ENCODE measurements around the gene TRMT61B. TPM values are rescaled to one million over a fixed set of nuclear protein-coding genes. Genes with fewer than 3 reads are reported as not detected.
A peak's percentile ranks its signal among the peaks of the same experiment; 100 is the strongest.

Gene TRMT61B
- total and polyA plus RNA-seq, 7 donors, result 8.7 to 21.7 (median 11.9) TPM

DNA sequence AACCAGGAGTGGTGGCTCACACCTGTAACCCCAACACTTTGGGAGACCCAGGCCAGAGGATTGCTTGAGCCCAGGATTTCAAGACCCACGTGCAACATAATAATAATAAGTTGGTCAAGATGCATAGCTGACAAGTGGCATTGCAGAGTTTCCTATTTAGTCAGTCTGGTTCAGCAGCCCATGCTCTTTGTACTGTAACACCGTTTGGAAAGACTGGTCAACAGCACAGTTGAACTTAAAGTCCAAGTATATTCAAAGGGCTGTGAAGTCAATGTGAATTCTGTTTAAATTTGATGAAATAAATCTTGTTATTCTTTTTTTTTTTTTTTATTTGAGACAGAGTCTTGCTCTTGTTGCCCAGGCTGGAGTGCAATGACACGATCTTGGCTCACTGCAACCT lies 1.5 kb upstream of the TRMT61B start:
- Histone ChIP-seq H3K27ac (no peak overlapping the region), H3K9me3 (no peaks in the 10 kb centered on the region), H3K36me3 (ENCODE audit: insufficient read depth in 1 of 2, low read depth in 1 of 2) (peaks cover 3 to 6% of the 10 kb centered on the region in 2 donors), H3K27me3 (ENCODE audit: insufficient read depth in 3 of 3, low read length in 2 of 3) (peaks cover 0 to 3% (median 0%) of the 10 kb centered on the region in 3 donors), H3K4me3 (no peak overlapping the region), H3K4me1 (peaks cover 15% of the 10 kb centered on the region)
- TF ChIP-seq CTCF (IDR thresholded peaks at IDR 0.05), result no peak
- DNase-seq (no peak), ATAC-seq (no peak)
- intact Hi-C loops (cut with DNase I), result loop anchor here in 1 of 2 donors (2.0 kb wide), 1 partner anchor 23 kb away; the partner anchor contains the start of gene WDR43
- whole genome bisulfite sequencing, 3 donors, result 71 to 80% (median 77%) methylated on average over 3 of the region's 3 CpGs

DNA sequence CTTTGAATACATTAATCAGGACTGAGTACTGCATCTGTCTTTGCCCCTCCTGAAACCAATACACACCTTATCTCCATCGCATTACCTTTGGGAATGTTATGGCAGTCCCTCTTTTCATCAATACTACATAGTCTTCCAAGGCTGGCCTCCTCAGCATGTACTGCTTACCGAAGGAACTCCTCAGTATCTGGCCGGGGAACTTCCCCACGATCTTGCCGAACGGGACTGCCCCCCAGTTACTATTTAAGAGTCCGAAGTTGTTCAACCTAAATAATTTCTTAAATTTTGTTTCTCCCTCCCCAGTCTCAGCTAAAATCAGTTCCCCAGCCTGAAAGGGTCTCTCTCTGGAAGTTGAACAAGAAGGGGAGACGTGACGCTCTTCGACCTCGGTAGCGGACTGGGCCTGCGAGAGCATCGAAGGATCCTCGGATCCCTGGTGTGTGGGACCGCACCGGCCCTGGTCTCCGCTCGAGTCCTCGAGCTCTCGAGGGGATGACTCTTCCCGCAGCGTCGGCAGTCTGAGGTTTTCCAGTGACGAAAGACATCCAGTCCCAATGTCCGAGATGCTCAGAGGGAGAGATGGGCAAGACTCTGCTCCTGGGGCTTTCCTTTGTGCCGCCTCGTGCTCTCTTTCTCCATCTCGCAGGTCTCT lies 489 bp downstream of the TRMT61B start:
- peak overlapping the region; percentile 78 for H3K27ac ChIP-seq
- peaks cover 15% of the 10 kb centered on the region for H3K4me1 ChIP-seq
- H3K4me3 ChIP-seq, result peak overlapping the region; percentile 88
- H3K36me3 ChIP-seq (ENCODE audit: insufficient read depth in 1 of 2, low read depth in 1 of 2), result peaks cover 3 to 15% of the 10 kb centered on the region in 2 donors
- H3K27me3 ChIP-seq (ENCODE audit: insufficient read depth in 3 of 3, low read length in 2 of 3), result no peaks in the 10 kb centered on the region
- intact Hi-C loops (cut with DNase I), result loop anchor here in 1 of 2 donors (2.0 kb wide), 1 partner anchor 25 kb away; the partner anchor contains the start of gene WDR43
- H3K9me3 ChIP-seq, result no peaks in the 10 kb centered on the region
- DNase-seq (peak in 1 of 2 donors; percentile 28), ATAC-seq (peak in 3 of 4 donors; percentile 32 to 66 (median 59))
- 0 to 1% (median 0%) methylated on average over 26 to 29 of the region's 29 CpGs for WGBS, 3 donors
- no peak for TF ChIP-seq CTCF (IDR thresholded peaks at IDR 0.05)

DNA sequence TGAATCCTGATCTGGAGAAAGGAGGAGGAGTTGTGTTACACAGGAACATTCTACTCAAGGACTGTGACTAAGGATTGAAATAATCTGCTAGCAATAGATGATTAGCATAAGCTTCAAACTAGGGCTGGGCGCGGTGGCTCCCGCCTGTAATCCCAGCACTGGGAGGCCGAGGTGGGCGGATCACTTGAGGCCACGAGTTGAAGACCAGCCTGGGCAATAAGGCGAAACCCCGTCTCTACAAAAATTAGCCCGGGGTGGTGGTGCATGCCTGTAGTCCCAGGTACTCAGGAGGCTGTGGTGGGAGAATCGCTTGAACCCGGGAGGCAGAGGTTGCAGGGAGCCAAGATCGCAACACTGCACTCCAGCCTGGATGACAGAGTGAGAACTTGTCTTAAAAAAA lies 1.5 kb downstream of the TRMT61B start:
- no peaks in the 10 kb centered on the region for H3K27me3 ChIP-seq (ENCODE audit: insufficient read depth in 3 of 3, low read length in 2 of 3)
- no peak for TF ChIP-seq CTCF (IDR thresholded peaks at IDR 0.05)
- ATAC-seq (no peak), DNase-seq (no peak)
- WGBS, 3 donors, result 74 to 75% (median 75%) methylated on average over 12 of the region's 12 CpGs
- H3K4me3 ChIP-seq, result peak overlapping the region; percentile 88
- peaks cover 3 to 25% of the 10 kb centered on the region in 2 donors for H3K36me3 ChIP-seq (ENCODE audit: insufficient read depth in 1 of 2, low read depth in 1 of 2)
- intact Hi-C loops (cut with DNase I), result no loop called here
- no peak overlapping the region for H3K27ac ChIP-seq
- no peaks in the 10 kb centered on the region for H3K9me3 ChIP-seq
- H3K4me1 ChIP-seq, result peaks cover 15% of the 10 kb centered on the region

- H3K27ac ChIP-seq, result no peak overlapping the region
- DNase-seq (no peak), ATAC-seq (no peak)
- peaks cover 11 to 17% of the 10 kb centered on the region in 2 donors for H3K36me3 ChIP-seq (ENCODE audit: insufficient read depth in 1 of 2, low read depth in 1 of 2)
- no peak overlapping the region for H3K4me3 ChIP-seq
- intact Hi-C loops (cut with DNase I), result no loop called here
- H3K9me3 ChIP-seq, result no peaks in the 10 kb centered on the region
- no peaks in the 10 kb centered on the region for H3K27me3 ChIP-seq (ENCODE audit: insufficient read depth in 3 of 3, low read length in 2 of 3)
- no peak for TF ChIP-seq CTCF (IDR thresholded peaks at IDR 0.05)
- H3K4me1 ChIP-seq, result no peaks in the 10 kb centered on the region
These were observed 14.1 kb downstream of the TRMT61B start for GRCh38 chr2:28855977-28856376.

DNA sequence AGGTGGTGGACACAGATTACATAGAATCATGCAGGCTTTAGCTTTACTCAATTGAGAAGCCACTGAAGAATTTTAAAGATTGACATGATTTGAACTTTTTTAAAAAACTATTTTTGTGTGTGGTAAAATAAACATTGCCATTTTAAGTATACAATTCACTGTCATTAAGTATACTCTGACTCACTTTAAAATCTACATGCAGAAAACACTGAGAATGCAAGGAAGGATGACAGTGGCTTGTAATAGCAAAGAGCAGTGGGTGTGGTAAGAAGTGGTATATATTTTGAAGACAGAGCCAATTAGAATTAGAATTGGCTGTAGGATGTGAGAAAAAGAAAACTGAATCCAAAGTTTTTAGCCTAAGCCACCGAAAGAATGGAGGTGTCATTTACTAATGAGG lies 14.9 kb downstream of the TRMT61B start:
- H3K4me1 ChIP-seq, result no peaks in the 10 kb centered on the region
- no peaks in the 10 kb centered on the region for H3K27me3 ChIP-seq (ENCODE audit: insufficient read depth in 3 of 3, low read length in 2 of 3)
- no peak for TF ChIP-seq CTCF (IDR thresholded peaks at IDR 0.05)
- intact Hi-C loops (cut with DNase I), result no loop called here
- no peak overlapping the region for H3K4me3 ChIP-seq
- H3K27ac ChIP-seq, result no peak overlapping the region
- no peaks in the 10 kb centered on the region for H3K9me3 ChIP-seq
- DNase-seq (no peak), ATAC-seq (no peak)
- peaks cover 4 to 14% of the 10 kb centered on the region in 2 donors for H3K36me3 ChIP-seq (ENCODE audit: insufficient read depth in 1 of 2, low read depth in 1 of 2)
- WGBS, 3 donors, result 88 to 96% (median 89%) methylated on average over 1 of the region's 1 CpG

Data from psoas muscle (tissue), 8 donors.